KOPT-K1 (cell line): ENCODE measurements around the gene CTNND2.

ENCODE experiments used
- H3K27ac ChIP-seq: fragments of 200-600 bp; sonication (generic); 2 replicates; pipeline ENCODE4 v1.5.1; 2016; ENCODE audit warnings: antibody characterized with exemption, mild to moderate bottlenecking, low read depth, low read length; ENCODE audit not compliant: poor library complexity, severe bottlenecking
- H3K36me3 ChIP-seq: fragments of 200-600 bp; sonication (generic); 2 replicates; pipeline ENCODE4 v1.5.1; 2017; ENCODE audit warnings: antibody characterized with exemption, mild to moderate bottlenecking, low read length, moderate library complexity; ENCODE audit not compliant: insufficient read depth
- H3K9me3 ChIP-seq: fragments of 200-600 bp; sonication (generic); 2 replicates; pipeline ENCODE4 v1.5.1; 2017; ENCODE audit warnings: antibody characterized with exemption, low read length, mild to moderate bottlenecking; ENCODE audit not compliant: insufficient read depth, poor library complexity, severe bottlenecking

The CTNND2 gene

DNA sequence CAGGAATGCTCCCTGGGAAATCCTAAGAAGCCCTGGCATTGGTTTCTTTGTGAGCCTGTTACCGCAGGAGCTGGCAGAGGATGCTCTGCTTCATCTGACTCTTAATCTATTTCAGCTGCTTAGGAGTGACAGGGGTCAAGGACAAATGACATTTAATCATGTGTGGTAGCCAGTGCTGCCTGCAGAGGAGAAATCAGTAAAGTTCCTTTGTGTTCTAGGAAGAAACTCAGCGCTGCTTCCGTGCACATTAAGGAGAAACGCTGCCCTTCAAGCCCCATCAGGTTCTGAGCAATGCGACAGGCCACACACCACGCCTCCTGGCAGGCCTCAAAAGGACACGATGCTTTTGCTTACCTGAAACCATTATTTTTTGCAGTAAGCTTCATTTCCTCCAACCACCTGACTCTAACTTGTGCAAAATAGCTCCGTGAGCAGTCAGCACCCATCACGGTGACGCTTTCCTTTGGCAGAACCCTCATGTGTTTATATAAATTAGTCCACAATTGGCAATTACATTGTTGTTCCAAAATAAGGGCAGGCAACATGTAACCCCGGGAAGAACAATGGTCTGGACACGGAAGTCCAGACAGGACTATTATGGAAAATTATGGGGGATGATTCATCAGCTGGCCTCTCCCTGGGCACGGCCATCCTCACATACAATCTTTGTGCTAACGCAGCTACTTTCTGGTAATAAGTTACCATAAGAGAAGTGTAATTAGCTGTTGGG is 755.3 kb downstream of the CTNND2 start:
- Histone ChIP-seq H3K9me3 (no peaks in the 10 kb centered on the region), H3K36me3 (no peaks in the 10 kb centered on the region), H3K27ac (no peak overlapping the region)

DNA sequence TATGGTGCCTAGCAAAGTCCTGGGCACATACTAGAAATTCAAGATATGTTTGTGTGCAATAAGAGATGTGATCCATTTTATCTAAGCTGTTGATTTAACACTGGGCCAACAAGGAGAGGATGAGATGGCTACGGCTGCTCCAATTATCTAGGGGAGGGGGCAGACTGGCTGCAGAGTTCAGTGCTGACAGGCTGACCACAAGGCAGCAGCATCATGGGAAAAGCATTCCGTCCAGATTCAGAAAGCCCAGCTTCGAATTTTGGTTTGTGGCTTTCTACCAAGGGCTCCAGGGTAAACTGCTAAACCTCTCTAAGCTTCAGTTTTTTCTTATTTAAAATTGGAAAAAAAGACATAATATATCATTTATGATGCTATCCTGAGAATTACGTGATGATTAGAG is 758.1 kb downstream of the CTNND2 start:
- no peak overlapping the region for H3K27ac ChIP-seq
- no peaks in the 10 kb centered on the region for H3K9me3 ChIP-seq
- no peaks in the 10 kb centered on the region for H3K36me3 ChIP-seq

DNA sequence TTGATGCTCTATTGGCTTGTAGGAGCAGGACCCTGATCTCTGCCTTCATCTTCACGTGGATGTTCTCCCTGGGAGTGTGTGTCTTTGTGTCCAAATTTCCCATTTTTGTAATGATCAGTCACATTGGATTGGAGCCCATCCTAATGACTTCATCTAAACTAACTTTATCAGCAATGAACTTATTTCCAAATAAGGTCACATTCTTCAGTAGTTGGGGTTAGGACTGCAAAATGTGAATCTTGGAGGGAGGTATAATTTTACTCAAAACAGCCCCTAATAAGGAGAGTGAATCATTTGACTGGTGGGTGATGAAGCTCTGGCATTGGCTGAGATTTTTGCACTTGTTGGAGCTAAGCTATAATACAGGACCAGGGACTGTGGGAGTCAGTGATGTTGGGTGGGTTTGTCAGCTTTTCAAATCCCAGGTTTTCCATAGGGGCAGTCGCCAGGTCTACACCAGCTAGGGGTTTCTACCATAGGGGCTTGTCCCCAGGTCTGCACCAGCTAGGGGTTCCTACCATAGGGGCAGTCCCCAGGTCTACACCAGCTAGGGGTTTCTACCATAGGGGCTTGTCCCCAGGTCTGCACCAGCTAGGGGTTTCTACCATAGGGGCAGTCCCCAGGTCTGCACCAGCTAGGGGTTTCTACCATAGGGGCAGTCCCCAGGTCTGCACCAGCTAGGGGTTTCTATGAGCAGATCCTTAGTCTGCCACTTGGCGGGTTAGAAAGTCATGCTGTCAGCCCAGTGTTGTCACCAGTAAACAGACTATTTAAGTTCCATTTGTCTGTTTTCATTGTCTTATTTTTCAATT is 760.6 kb downstream of the CTNND2 start:
- Histone ChIP-seq H3K9me3 (no peaks in the 10 kb centered on the region), H3K27ac (no peak overlapping the region), H3K36me3 (no peaks in the 10 kb centered on the region)

DNA sequence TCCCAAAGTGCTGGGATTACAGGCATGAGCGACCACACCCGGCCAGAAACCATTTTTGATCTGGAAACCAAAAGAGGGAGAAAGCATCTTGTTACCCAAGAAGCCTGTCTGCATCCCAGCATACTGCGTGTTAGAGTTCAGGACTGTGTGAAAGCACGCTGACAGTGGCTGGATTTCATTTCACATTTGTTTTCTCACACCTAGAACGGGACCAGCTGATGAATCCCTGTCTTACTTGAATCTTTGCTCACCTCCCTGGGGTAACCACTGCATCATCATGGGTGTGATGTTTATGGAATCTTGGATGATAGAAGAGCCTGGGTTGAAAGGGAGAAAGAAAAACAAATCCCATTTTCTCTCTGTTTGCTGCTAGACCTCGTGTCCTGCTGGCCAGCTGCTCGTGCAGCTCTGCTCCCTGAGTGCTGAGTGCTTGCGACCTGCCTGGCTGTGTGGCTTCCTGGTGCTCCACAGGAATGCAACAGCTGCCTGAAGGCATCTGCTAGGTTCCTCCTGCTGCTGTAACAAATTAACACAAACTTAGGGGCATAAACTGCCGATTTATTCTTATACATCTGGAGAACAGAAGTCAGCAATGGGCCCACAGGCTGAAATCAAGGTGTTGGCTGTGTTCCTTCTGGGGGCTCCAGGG is 764.9 kb downstream of the CTNND2 start:
- H3K27ac ChIP-seq, result no peak overlapping the region
- no peaks in the 10 kb centered on the region for H3K9me3 ChIP-seq
- H3K36me3 ChIP-seq, result no peaks in the 10 kb centered on the region

DNA sequence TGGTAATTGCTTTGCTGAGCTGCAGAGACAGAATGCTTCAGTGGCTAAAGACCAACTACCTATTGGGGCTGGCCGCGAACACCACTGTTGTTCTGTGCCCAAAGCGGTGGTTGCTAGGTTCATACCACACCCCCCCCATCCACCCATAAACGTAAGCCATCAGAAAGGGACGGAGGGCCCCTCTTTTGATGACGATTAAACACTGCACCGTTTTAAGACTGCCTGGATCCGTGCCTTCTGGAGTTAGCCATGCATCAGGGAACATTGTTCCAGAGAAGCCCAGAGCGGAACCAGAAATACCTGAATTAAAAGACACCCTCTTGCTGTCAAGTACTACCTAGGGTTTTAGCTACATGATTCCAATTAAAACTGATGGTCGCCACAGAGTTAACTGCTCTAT is 774.1 kb downstream of the CTNND2 start:
- Histone ChIP-seq H3K9me3 (no peaks in the 10 kb centered on the region), H3K27ac (no peak overlapping the region), H3K36me3 (no peaks in the 10 kb centered on the region)

DNA sequence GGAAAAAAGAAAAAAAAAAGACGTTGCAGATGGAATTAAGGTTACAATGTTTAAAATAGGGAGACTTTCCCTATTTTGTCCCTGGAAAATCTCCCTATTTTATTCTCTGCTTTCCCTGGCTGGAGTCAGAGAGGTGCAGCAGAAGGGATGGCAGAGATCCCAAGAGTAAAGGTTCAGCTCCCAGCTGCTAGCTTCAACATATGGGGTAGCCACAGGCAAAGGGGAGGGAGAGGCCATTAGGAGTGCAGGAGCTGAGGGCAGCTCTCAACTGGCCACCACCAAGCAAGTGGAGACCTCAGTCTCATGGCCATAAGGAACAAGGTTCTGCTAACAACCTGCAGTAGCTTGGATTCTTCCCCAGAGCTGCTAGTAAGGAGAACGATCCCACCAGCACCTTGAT is 776.2 kb downstream of the CTNND2 start:
- Histone ChIP-seq H3K27ac (no peak overlapping the region), H3K9me3 (no peaks in the 10 kb centered on the region), H3K36me3 (no peaks in the 10 kb centered on the region)

DNA sequence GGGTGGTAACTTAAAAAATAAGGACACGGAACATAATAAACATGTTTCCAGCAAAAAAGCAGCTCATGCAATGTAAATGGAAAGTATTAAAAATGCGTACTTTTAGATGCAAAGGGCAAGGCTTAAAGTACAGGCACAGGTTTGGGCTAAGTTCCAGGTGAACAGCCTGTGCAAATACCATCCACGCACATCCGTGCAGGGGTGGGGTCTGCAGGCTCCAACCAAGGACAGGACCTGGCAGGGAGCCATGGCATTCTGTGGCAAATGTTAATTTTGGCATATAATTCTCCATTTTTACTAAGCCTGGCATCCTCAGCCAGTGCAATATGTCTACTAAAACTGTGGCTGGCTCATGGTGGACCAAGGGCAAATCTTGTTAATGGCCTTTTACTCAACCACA is 777.4 kb downstream of the CTNND2 start:
- H3K27ac ChIP-seq, result no peak overlapping the region
- H3K36me3 ChIP-seq, result no peaks in the 10 kb centered on the region
- no peaks in the 10 kb centered on the region for H3K9me3 ChIP-seq

DNA sequence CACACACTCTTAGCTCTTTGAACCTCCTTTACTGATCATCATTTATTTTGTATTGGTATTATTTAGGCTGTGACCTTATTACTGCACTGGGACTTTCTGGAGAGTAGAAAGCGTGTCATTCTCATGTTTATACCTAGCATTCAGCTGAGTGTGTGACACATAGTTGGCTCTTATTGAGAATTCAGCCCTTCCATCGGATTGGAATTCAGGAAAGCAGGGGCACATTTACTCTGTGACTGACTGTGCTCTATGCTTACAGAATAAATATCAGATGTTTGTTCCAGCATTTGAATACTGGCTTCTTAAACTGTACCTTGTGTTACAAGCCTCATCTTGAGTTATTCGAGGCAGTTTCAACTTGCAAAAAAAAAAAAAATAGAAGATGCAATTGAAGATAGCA is 782.4 kb downstream of the CTNND2 start:
- H3K9me3 ChIP-seq, result no peaks in the 10 kb centered on the region
- no peaks in the 10 kb centered on the region for H3K36me3 ChIP-seq
- H3K27ac ChIP-seq, result no peak overlapping the region

DNA sequence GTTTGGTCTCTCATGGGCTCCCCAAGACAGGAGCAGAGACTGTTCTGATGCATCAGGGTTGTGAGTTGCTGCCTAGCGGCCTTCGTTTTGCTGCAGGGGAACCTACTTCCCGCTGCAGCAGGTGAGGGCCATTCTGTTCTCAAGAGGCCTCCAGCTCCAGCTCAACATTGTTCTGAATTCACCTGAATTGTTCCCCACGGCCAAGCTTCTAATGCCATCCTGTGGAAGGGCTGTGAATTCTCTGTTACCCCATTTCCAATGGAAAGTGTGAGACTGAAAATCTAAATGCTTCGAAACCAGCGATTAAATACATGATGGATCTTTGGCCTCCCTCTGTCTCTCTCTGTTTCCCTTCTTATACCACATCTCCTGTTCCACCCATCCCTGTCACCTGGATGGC is 794.1 kb downstream of the CTNND2 start:
- no peaks in the 10 kb centered on the region for H3K36me3 ChIP-seq
- H3K27ac ChIP-seq, result no peak overlapping the region
- no peaks in the 10 kb centered on the region for H3K9me3 ChIP-seq

DNA sequence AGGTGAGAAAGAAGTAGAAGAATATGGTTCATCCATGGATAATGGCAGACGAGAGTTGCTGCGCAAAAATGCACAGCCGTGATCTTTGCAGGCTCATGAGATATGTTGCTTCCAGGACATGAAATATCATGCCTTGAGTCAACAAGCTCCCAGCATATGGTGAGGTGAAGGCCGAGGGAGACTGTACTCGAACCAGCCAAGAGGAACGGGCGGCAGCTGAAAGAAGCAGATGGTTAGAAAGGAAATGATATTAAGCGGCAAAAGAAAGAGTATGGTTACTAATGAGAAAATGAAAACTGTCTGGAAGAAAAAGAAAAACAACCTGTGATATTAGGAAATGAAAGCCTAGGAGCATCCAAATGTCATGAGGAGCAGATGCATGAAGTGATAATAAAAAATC is 798.5 kb downstream of the CTNND2 start:
- no peaks in the 10 kb centered on the region for H3K36me3 ChIP-seq
- no peaks in the 10 kb centered on the region for H3K9me3 ChIP-seq
- H3K27ac ChIP-seq, result no peak overlapping the region

DNA sequence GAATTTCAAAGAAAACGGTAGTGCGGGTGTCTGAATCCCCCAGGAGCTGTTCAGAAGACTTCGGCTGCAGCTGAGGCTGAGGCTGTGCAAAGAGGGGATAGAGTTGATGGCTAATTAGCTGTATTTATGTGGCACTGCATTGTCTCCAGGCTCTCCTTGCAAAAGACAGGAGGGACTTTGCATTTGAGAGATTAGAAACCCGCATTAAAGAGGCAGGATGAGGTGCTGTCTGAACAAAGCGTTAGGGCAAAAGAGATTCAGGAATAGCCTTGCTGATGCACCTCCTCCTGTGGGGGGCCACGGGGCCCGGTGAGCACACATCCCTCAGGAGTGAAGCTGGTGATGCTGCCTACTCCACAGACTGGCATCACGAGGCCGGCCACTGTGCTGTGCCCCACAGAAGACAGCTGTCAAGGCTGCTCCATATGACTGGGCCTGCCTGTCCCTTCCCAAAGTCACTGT is 799.6 kb downstream of the CTNND2 start:
- H3K27ac ChIP-seq, result no peak overlapping the region
- no peaks in the 10 kb centered on the region for H3K9me3 ChIP-seq
- no peaks in the 10 kb centered on the region for H3K36me3 ChIP-seq

DNA sequence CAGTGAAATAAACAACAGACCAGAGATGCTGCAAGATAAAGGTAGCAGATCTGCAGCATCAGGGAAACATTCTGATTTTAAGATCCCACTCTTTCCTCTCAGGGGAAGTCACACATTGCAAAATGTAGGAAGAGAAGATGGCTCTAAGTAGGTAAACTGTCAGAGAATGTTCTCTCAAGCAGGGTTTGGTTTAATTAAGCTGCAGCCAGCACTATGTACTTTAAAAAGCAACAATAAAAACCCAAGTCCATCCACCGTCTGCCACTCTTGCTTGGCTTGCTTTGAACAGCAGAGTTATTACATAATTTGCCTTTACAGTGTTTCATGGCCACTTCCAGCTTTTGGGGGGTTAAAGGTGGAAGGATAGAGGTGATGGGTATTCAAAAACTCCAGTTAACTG is 800.0 kb downstream of the CTNND2 start:
- Histone ChIP-seq H3K36me3 (no peaks in the 10 kb centered on the region), H3K27ac (no peak overlapping the region), H3K9me3 (no peaks in the 10 kb centered on the region)

DNA sequence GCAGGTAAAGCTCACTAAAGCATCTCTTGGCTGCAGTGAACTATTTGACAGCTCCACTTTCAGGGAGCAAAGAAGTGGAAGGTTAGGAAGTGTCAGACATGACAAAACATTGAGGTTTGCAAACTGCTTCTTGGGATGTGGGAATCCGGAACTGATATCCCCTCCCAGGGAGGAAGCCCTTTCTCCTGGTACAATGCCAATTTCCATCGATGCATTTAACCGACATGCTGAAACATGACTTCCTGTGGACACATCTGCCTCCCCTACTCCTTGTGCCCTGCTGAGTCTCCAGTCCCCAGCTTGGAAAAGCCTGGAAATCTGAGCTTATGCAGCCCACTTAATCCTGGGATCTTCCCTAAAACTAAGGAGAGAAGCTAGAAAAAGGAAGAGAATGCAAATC is 820.1 kb downstream of the CTNND2 start:
- H3K27ac ChIP-seq, result no peak overlapping the region
- no peaks in the 10 kb centered on the region for H3K36me3 ChIP-seq
- no peaks in the 10 kb centered on the region for H3K9me3 ChIP-seq

DNA sequence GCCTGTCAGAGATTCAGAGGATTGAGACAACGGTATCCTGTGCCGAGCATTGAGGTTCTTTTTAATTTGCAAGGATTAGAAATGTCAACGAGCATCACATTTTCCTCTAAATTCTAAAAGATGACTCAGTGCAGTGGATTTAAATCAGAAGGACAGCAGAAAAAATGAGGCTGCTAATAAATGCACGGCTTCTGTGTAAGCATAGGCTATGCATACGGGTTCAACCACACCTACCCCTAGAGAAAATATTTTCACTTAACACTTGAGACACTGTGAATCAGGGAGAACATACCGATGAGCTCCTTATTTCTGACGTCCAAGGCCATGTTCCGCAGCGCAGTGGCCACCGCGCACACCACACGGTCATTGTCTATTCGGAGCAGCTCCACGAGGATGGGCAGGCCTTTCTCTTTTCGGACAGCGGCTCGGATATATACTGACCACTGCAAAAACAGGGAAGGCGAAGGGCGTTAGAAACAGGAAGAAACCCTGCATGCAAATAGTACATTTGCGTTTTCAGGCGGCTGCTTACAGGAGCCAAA is 821.8 kb downstream of the CTNND2 start:
- H3K9me3 ChIP-seq, result no peaks in the 10 kb centered on the region
- no peaks in the 10 kb centered on the region for H3K36me3 ChIP-seq
- no peak overlapping the region for H3K27ac ChIP-seq

DNA sequence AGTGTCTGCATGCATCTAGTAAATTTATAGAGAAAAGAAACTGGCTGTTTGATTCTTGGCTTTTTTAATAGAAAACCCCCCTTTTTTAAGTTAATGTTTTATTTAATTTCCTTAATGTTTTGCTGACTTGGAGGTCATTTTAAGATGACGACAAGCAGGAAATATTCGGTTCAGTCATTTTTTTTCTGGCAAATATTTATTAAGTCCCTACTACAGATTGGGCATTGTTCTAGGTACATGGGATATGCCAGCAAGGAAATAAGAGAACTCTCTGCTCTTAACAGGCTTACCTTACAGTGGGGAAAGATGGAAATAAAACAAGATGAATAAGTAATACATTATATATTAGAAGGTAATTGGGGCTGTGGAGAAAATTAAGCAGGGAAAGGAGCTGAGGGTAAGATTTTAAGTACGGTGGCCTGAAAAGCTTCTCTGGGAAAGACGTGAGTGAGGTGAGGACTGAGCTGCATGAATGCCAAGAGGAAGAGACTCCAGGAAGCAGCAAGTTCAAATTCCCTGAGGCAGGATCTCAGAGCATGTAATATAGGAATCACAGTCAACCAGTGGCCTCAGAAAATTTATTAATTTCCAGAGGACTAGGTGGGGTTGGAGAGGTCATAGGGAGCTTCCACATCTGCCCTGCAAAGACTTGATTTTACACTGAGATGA is 827.2 kb downstream of the CTNND2 start:
- Histone ChIP-seq H3K36me3 (no peaks in the 10 kb centered on the region), H3K9me3 (no peaks in the 10 kb centered on the region), H3K27ac (no peak overlapping the region)
